HG03520 (cell line): ENCODE results near the gene GJB3.
"Not testable (repeated sequence)": the region's sequence is repeated elsewhere in the genome, so short reads cannot be mapped to it uniquely, and the experiment has no call there.

Experiments
- ATAC-seq: cut with Tn5 transposase; IDR thresholded peaks from one replicate; pipeline ENCODE4 v1.9.1; 2021; ENCODE audit warnings: mild to moderate bottlenecking, moderate library complexity; ENCODE audit not compliant: unreplicated experiment

The GJB3 gene

GRCh38 chr1:34785231-34785874 is 4.3 kb downstream of the GJB3 start:
- no peak for ATAC-seq

- no peak for ATAC-seq
Measured at GRCh38 chr1:34785875-34786470, 5.0 kb downstream of the GJB3 start.

GRCh38 chr1:34786521-34787325 is 5.7 kb downstream of the GJB3 start:
- no peak for ATAC-seq

GRCh38 chr1:34787461-34788420 is 6.7 kb downstream of the GJB3 start:
- ATAC-seq, result no peak

GRCh38 chr1:34790985-34791384 is 10.0 kb downstream of the GJB3 start:
- ATAC-seq, result no peak

GRCh38 chr1:34792424-34792823 is 11.4 kb downstream of the GJB3 start:
- ATAC-seq, result no peak

- no peak for ATAC-seq
Measured at GRCh38 chr1:34792868-34793727, 12.1 kb downstream of the GJB3 start, which contains the start of gene GJA4. Gene GJA4, plus strand, starts transcription at chr1:34792999. Its CDS starts 1,215 bp downstream, at chr1:34794214.

GRCh38 chr1:34794001-34794789 is 13.2 kb downstream of the GJB3 start:
- no peak for ATAC-seq

GRCh38 chr1:34794790-34795180 is 13.8 kb downstream of the GJB3 start:
- no peak for ATAC-seq

GRCh38 chr1:34795916-34796315 is 14.9 kb downstream of the GJB3 start:
- no peak for ATAC-seq

- ATAC-seq, result no peak
Measured at GRCh38 chr1:34796990-34797389, 16.0 kb downstream of the GJB3 start.

GRCh38 chr1:34800214-34800613 is 19.2 kb downstream of the GJB3 start:
- ATAC-seq, result no peak

GRCh38 chr1:34803770-34804169 is 22.8 kb downstream of the GJB3 start:
- ATAC-seq, result no peak

GRCh38 chr1:34806396-34806795 is 25.4 kb downstream of the GJB3 start:
- no peak for ATAC-seq

GRCh38 chr1:34808051-34808810 is 27.2 kb downstream of the GJB3 start:
- no peak for ATAC-seq

GRCh38 chr1:34810781-34811180 is 29.8 kb downstream of the GJB3 start:
- ATAC-seq, result not testable (repeated sequence)

- ATAC-seq, result no peak
Measured at GRCh38 chr1:34816332-34816731, 35.3 kb downstream of the GJB3 start.

- ATAC-seq, result no peak
Measured at GRCh38 chr1:34816778-34817177, 35.8 kb downstream of the GJB3 start.
